Measurements from ENCODE around the gene UQCC5.

GRCh38 chr3:52519445-52520140, 16.8 kb upstream of the UQCC5 start:
- no peak for TF ChIP-seq CTCF (IDR thresholded peaks at IDR 0.05; ENCODE audit: poor library complexity, severe bottlenecking)
- no peak for TF ChIP-seq POLR2AphosphoS5 (IDR thresholded peaks at IDR 0.05)
- TF ChIP-seq RAD21 (conservative IDR thresholded peaks at IDR 0.05), result no peak
- TF ChIP-seq EZH2 (IDR thresholded peaks at IDR 0.05; ENCODE audit: borderline replicate concordance, insufficient read depth, low read length, poor library complexity, severe bottlenecking), result no peak
- TF ChIP-seq EP300 (conservative IDR thresholded peaks at IDR 0.05; ENCODE audit: poor library complexity, severe bottlenecking), result no peak
